Measurements from ENCODE around the gene PIEZO1. TPM values are rescaled to one million over a fixed set of nuclear protein-coding genes. Genes with fewer than 3 reads are reported as not detected.

PIEZO1 gene
- total RNA-seq, 2 experiments from 2014 or later, result 206 to 220 TPM

DNA sequence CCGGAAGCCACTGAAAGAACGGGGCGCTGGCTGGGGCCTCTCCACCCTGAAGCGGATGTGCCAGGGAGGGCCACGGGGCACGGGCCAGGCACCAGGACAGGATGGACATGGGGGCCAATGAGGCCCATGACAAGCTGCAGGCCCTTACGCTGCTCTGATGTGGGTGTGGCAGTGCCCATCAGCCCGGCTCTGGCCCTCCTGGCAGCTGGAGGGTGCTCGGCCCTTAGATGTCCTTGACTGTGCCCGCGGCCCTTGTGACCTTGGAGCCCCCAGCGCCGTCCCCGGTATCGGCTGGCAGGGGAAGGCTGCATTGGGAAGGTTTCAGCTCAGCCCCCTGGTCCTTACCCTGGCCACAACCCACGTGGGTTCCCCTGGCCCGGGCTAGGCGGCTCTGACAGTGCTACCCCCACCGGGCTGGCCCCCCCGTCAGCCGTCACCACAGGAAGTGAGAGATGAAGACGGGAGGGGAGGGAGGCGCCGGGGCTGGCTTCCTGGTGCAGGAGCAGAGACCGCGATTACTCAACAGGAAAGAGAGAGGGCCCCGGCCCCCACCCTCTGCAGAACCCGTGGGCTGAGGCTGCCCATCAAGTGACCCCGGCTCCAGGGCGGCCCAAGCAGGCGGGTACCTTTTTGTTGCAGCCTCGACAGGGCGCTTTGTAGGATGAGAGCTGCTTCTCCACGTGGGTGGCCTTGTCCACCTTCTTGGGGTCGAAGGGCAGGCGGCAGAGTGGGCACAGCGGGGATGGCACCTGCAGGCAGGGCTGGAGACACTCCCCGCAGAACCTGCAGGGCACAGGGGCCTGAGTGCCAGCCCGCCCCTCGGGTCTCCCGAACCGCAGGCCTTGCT lies 84.2 kb downstream of the PIEZO1 start:
- Mint-ChIP-seq H3K4me1 (peaks cover 31% of the 10 kb centered on the region), H3K36me3 (peaks cover 30% of the 10 kb centered on the region), H3K9me3 (no peaks in the 10 kb centered on the region), H3K27ac (peak overlapping the region; percentile 98), H3K4me3 (peak overlapping the region; percentile 96), H3K27me3 (no peaks in the 10 kb centered on the region)
- POLR2A ChIA-PET, result interaction anchor here (0.6 to 6.7 kb wide), 18 partner anchors 8 to 248 kb away, joined by 3 to 66 read pairs (median 6); partner anchors contain the start of genes APRT, CYBA, IL17C and MVD
- ATAC-seq (ENCODE audit: low read depth) (peak; percentile 68), DNase-seq (peak; percentile 92)

GRCh38 chr16:88700322-88700635 lies 84.7 kb downstream of the PIEZO1 start:
- Mint-ChIP-seq H3K4me3 (peak overlapping the region; percentile 96), H3K27ac (peak overlapping the region; percentile 98), H3K27me3 (no peaks in the 10 kb centered on the region), H3K4me1 (peaks cover 28% of the 10 kb centered on the region), H3K9me3 (no peaks in the 10 kb centered on the region), H3K36me3 (peaks cover 30% of the 10 kb centered on the region)
- POLR2A ChIA-PET, result interaction anchor here (0.7 to 6.7 kb wide), 11 partner anchors 8 to 247 kb away, joined by 3 to 66 read pairs (median 22); partner anchors contain the start of genes APRT, IL17C, MVD and SNAI3
- DNase-seq (no peak), ATAC-seq (ENCODE audit: low read depth) (no peak)

- DNase-seq (no peak), ATAC-seq (ENCODE audit: low read depth) (no peak)
- POLR2A ChIA-PET, result interaction anchor here (1.3 kb wide), 1 partner anchor 17 kb away, joined by 3 read pairs; no protein-coding TSS in a partner anchor
- no peak overlapping the region for H3K4me3 Mint-ChIP-seq
- peaks cover 33% of the 10 kb centered on the region for H3K36me3 Mint-ChIP-seq
- no peaks in the 10 kb centered on the region for H3K9me3 Mint-ChIP-seq
- H3K4me1 Mint-ChIP-seq, result peaks cover 25% of the 10 kb centered on the region
- H3K27ac Mint-ChIP-seq, result no peak overlapping the region
- no peaks in the 10 kb centered on the region for H3K27me3 Mint-ChIP-seq
Observed at GRCh38 chr16:88699180-88699579, 85.8 kb downstream of the PIEZO1 start.

DNA sequence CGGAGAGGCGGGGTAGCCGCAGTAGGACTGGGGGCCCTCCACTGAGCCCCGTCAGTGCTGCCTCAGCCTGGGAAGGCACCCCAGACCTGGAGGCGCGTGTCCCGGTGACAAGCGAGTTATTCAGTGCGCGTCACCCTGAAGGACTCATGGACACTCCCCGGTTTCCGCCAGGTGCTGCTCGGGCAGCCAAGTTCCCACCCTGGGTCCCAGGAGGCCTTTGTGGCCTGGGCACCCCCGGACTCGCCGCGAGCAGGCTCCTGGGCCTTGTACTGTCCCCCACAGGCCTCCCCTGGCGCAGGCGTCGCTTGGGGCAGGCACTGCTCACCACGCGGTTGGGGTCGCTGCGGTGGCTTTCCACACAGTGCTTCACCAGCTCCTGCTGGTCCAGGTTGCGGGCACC lies 86.4 kb downstream of the PIEZO1 start:
- Mint-ChIP-seq H3K4me1 (peaks cover 21% of the 10 kb centered on the region), H3K4me3 (no peak overlapping the region), H3K27me3 (no peaks in the 10 kb centered on the region), H3K36me3 (peaks cover 31% of the 10 kb centered on the region), H3K27ac (peak overlapping the region; percentile 75), H3K9me3 (no peaks in the 10 kb centered on the region)
- no peak for DNase-seq
- POLR2A ChIA-PET, result interaction anchor here (0.6 to 1.4 kb wide), 4 partner anchors 11 to 18 kb away, joined by 3 to 4 read pairs (median 3); no protein-coding TSS in a partner anchor
- ATAC-seq (ENCODE audit: low read depth), result no peak

DNA sequence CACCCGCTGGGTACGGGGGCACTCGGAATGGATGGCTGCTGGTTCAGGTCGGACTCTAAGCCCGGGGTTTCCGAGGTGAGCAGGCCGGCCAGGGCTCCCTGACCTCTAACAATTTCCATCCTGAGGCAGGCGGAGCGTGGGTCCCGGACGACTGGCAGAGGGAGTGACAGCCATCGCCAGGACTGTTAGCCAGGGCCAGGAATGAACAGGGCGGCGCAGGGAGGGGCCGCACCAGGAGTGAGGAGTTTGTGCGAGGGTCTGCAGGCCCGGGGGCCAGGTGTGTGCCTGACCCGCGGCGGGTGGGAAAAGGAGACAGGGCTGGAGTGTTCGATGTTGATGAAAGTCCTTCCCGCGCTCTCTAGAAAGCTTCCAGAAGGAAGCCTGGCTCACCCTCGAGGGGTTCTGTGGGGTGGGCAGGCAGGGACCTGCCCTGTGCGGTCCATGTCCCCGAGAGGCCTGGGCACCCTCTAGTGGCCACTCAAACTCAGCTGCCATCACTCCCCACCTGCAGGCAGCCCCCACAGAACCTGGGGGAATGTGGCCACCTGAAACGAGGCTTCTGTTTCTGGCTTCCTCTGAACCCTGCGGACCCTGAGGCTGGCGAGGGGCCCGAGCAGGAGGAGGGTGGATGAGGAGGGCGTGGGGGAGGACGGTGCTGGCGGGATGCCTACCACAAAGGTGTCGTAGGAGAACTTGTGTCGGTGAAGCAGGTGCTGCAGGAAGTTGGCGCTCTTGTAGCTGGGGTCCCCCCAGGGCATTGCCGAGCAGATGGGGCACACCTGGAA lies 87.0 kb downstream of the PIEZO1 start:
- Mint-ChIP-seq H3K9me3 (no peaks in the 10 kb centered on the region), H3K36me3 (peaks cover 27% of the 10 kb centered on the region), H3K4me1 (peaks cover 22% of the 10 kb centered on the region), H3K27me3 (no peaks in the 10 kb centered on the region), H3K4me3 (peak overlapping the region; percentile 16), H3K27ac (peak overlapping the region; percentile 75)
- peak; percentile 54 for DNase-seq
- POLR2A ChIA-PET, result interaction anchor here (0.6 to 1.4 kb wide), 7 partner anchors 9 to 54 kb away, joined by 3 to 4 read pairs (median 3); partner anchors contain the start of genes CTU2 and RNF166
- no peak for ATAC-seq (ENCODE audit: low read depth)

DNA sequence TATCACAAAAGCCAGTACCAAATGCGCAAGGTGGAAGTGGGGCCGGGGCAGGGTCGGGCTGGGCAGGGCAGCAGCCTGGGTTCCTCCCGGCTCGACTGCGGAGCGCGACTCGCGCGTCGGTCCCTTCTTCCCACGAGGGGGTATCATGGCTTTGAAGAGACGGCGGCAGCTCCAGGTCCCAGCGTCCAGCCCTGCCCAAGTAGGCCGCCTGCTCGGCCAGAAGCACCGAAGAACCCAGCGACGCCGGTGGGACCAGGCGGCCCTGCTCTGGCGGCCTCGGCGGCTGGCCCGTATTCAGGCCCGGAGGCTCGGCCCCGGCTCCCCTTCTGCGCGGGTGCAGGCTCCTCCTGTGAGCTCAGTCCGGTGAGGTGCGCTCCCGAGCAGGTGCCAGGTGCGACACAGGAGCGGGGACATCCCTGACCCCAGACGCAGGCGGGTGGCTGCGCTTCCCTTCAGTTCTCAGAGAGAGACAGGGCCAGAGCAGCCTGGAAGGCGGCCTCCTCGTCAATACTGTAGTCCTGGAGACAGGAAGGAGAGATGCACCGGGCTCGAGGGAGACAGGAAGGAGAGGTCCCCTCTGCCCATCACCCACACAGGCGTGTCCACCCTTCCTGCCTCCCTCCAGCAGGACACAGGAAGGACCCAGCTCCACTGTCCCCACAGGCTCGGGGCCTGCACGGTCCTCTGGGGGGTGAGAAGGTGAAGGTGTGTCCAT lies 87.7 kb downstream of the PIEZO1 start:
- Mint-ChIP-seq H3K27me3 (no peaks in the 10 kb centered on the region), H3K36me3 (peaks cover 22% of the 10 kb centered on the region), H3K9me3 (no peaks in the 10 kb centered on the region), H3K4me1 (peaks cover 28% of the 10 kb centered on the region), H3K27ac (peak overlapping the region; percentile 67), H3K4me3 (peak overlapping the region; percentile 16)
- ATAC-seq (ENCODE audit: low read depth), result no peak
- DNase-seq, result no peak
- POLR2A ChIA-PET, result interaction anchor here (0.7 to 1.4 kb wide), 4 partner anchors 9 to 53 kb away, joined by 3 to 4 read pairs (median 4); partner anchors contain the start of genes CTU2 and RNF166

- Mint-ChIP-seq H3K4me3 (no peak overlapping the region), H3K36me3 (peaks cover 21% of the 10 kb centered on the region), H3K4me1 (peaks cover 32% of the 10 kb centered on the region), H3K27me3 (no peaks in the 10 kb centered on the region), H3K27ac (no peak overlapping the region), H3K9me3 (no peaks in the 10 kb centered on the region)
- POLR2A ChIA-PET, result no interaction called here
- DNase-seq, result no peak
- no peak for ATAC-seq (ENCODE audit: low read depth)
Observed at GRCh38 chr16:88696441-88696840, 88.6 kb downstream of the PIEZO1 start.

DNA sequence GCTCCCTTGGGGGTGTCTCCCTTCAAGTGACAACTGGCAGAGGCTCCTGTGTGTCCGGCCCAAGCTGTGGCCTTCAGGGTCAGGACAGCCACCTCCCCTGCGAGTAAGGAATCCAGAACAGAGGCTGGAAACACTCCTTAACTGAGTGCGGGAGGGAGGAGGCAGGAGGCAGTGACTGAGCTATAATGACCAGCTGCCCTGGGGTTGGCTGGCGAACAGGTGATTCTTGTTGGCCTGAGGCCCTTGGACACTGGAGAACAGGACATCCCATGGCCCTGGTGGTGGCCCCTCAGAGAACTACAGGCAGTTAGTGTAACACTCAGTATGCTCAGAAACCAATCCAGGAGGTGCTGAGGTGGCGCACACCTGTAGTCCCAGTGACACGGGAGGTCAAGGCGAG lies 89.3 kb downstream of the PIEZO1 start:
- DNase-seq, result no peak
- POLR2A ChIA-PET, result interaction anchor here (1.0 kb wide), 1 partner anchor 8 kb away, joined by 3 read pairs; no protein-coding TSS in a partner anchor
- no peaks in the 10 kb centered on the region for H3K27me3 Mint-ChIP-seq
- H3K9me3 Mint-ChIP-seq, result no peaks in the 10 kb centered on the region
- H3K27ac Mint-ChIP-seq, result no peak overlapping the region
- no peak for ATAC-seq (ENCODE audit: low read depth)
- H3K4me1 Mint-ChIP-seq, result peaks cover 33% of the 10 kb centered on the region
- H3K4me3 Mint-ChIP-seq, result no peak overlapping the region
- peaks cover 16% of the 10 kb centered on the region for H3K36me3 Mint-ChIP-seq

- no peak overlapping the region for H3K4me3 Mint-ChIP-seq
- no peak overlapping the region for H3K27ac Mint-ChIP-seq
- POLR2A ChIA-PET, result interaction anchor here (1.0 kb wide), 1 partner anchor 9 kb away, joined by 3 read pairs; no protein-coding TSS in a partner anchor
- no peak for ATAC-seq (ENCODE audit: low read depth)
- no peak for DNase-seq
- peaks cover 16% of the 10 kb centered on the region for H3K36me3 Mint-ChIP-seq
- H3K9me3 Mint-ChIP-seq, result no peaks in the 10 kb centered on the region
- H3K27me3 Mint-ChIP-seq, result no peaks in the 10 kb centered on the region
- H3K4me1 Mint-ChIP-seq, result peaks cover 38% of the 10 kb centered on the region
Observed at GRCh38 chr16:88695218-88695617, 89.8 kb downstream of the PIEZO1 start.

DNA sequence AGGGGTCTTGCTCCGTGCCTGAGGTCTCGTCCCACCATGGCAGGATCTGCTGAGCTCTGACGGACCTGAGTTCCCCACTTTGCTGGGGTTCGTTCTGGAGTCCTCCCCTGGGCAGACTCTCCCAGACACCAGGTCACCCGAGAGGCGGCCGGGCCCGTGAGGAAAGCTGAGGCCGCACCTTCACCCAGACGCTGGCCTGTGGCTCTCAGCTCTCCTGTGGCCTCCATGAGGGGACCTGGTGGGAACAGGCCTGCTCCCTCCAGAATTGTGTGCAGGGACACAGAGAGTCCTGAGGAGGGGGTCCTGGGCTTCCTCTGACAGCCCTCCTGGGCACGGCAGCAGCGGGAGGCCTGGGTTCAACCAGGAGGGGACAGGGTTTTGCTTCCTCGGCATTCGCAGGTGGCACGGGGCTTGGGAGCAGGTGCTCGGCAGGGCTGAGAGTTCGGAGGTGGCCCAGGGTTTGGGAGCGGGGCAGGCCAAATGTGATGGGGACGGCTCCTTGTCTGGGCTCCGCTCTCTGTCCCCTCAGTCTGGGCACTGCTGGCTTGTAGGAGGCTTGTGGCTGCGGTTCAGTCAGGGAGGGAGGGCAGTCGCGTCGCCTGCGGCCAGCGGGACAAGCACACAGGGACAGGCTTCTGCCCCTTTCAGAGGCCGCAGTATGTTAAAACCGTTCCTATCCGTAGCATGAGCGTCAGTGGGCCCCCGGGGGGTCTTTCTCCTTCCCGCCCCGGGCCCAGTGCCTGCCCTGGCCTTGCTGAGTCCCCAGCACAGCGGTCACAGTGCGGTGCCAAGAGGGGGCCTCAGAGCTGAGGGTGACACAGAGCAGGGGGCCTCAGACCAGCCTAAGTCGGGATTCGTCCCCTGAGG lies 90.6 kb downstream of the PIEZO1 start:
- peak overlapping the region; percentile 79 for H3K27ac Mint-ChIP-seq
- no peaks in the 10 kb centered on the region for H3K9me3 Mint-ChIP-seq
- POLR2A ChIA-PET, result interaction anchor here (1.0 to 4.0 kb wide), 4 partner anchors 7 to 32 kb away, joined by 3 to 45 read pairs (median 14); partner anchors contain the start of gene MVD
- no peaks in the 10 kb centered on the region for H3K27me3 Mint-ChIP-seq
- H3K4me1 Mint-ChIP-seq, result peaks cover 32% of the 10 kb centered on the region
- H3K4me3 Mint-ChIP-seq, result no peak overlapping the region
- no peak for DNase-seq
- no peak for ATAC-seq (ENCODE audit: low read depth)
- H3K36me3 Mint-ChIP-seq, result peaks cover 11% of the 10 kb centered on the region

- ATAC-seq (ENCODE audit: low read depth) (no peak), DNase-seq (no peak)
- Mint-ChIP-seq H3K4me1 (peaks cover 37% of the 10 kb centered on the region), H3K9me3 (no peaks in the 10 kb centered on the region), H3K36me3 (peaks cover 11% of the 10 kb centered on the region), H3K27ac (peak overlapping the region; percentile 90), H3K4me3 (no peak overlapping the region), H3K27me3 (no peaks in the 10 kb centered on the region)
- POLR2A ChIA-PET, result interaction anchor here (0.5 to 4.0 kb wide), 4 partner anchors 8 to 54 kb away, joined by 3 to 45 read pairs (median 14); partner anchors contain the start of gene MVD
Observed at GRCh38 chr16:88693420-88694177, 91.4 kb downstream of the PIEZO1 start.

Data from activated naive CD8-positive, alpha-beta T cell treated with anti-CD3 and anti-CD28 coated beads, Interleukin-2, amount 10 ng/mL, durations not matched to agents 7 days and 5 days (primary cell).